ENCODE data around the gene PCDHB6.
"Not testable (repeated sequence)": the region's sequence is repeated elsewhere in the genome, so short reads cannot be mapped to it uniquely, and the experiment has no call there.

PCDHB6 gene

GRCh38 chr5:141172381-141173204 is 22.7 kb downstream of the PCDHB6 start, which contains the start of gene PCDHB7:
TSS of gene PCDHB7 (plus strand) at chr5:141172644. CDS start at chr5:141172836, 192 bp downstream.
- no peak for DNase-seq

- not testable (repeated sequence) for DNase-seq
These were observed 24.6 kb downstream of the PCDHB6 start for GRCh38 chr5:141174291-141175104.

- no peak for DNase-seq
These were observed 26.1 kb downstream of the PCDHB6 start for GRCh38 chr5:141175933-141176332.

- DNase-seq = not testable (repeated sequence)
These were observed 27.8 kb downstream of the PCDHB6 start, which contains the start of gene PCDHB8 for GRCh38 chr5:141177577-141178191. TSS of gene PCDHB8 (plus strand) at chr5:141177790. CDS start at chr5:141178035, 245 bp downstream.

- DNase-seq = not testable (repeated sequence)
These were observed 29.5 kb downstream of the PCDHB6 start for GRCh38 chr5:141179371-141179770.

- DNase-seq = not testable (repeated sequence)
These were observed 30.0 kb downstream of the PCDHB6 start for GRCh38 chr5:141179876-141180275.

- DNase-seq = no peak
These were observed 30.5 kb downstream of the PCDHB6 start for GRCh38 chr5:141180313-141180712.

- DNase-seq = no peak
These were observed 32.4 kb downstream of the PCDHB6 start, which contains the start of gene PCDHB16 for GRCh38 chr5:141182248-141182647. TSS of gene PCDHB16 (plus strand) at chr5:141182387. CDS start at chr5:141182560, 173 bp downstream.

GRCh38 chr5:141184117-141184855 is 34.4 kb downstream of the PCDHB6 start:
- DNase-seq = not testable (repeated sequence)

GRCh38 chr5:141186897-141187512 is 37.1 kb downstream of the PCDHB6 start, which contains the start of gene PCDHB9:
TSS of gene PCDHB9 (plus strand) at chr5:141187161. CDS start at chr5:141187319, 158 bp downstream.
- no peak for DNase-seq

- DNase-seq = not testable (repeated sequence)
These were observed 38.8 kb downstream of the PCDHB6 start for GRCh38 chr5:141188682-141189081.

GRCh38 chr5:141189131-141189530 is 39.3 kb downstream of the PCDHB6 start:
- DNase-seq = not testable (repeated sequence)

- no peak for DNase-seq
These were observed 42.4 kb downstream of the PCDHB6 start, which contains the start of gene PCDHB10 for GRCh38 chr5:141192110-141192725. TSS of gene PCDHB10 (plus strand) at chr5:141192353. CDS start at chr5:141192553, 200 bp downstream.

- DNase-seq = not testable (repeated sequence)
These were observed 44.5 kb downstream of the PCDHB6 start for GRCh38 chr5:141194332-141194731.

GRCh38 chr5:141196363-141196762 is 46.5 kb downstream of the PCDHB6 start:
- no peak for DNase-seq

- no peak for DNase-seq
These were observed 49.7 kb downstream of the PCDHB6 start, which contains the start of gene PCDHB11 for GRCh38 chr5:141199359-141200235. TSS of gene PCDHB11 (plus strand) at chr5:141199627. CDS start at chr5:141199775, 148 bp downstream.

- not testable (repeated sequence) for DNase-seq
These were observed 51.3 kb downstream of the PCDHB6 start for GRCh38 chr5:141201126-141201525.

- not testable (repeated sequence) for DNase-seq
These were observed 51.8 kb downstream of the PCDHB6 start for GRCh38 chr5:141201646-141202045.
